ENCODE data around the gene ATPAF1. TPM values are rescaled to one million over a fixed set of nuclear protein-coding genes. Genes with fewer than 3 reads are reported as not detected.

Gene ATPAF1
- total and polyA plus RNA-seq, 9 of the 15 experiments (the other 6 are each of a cell fraction or from before 2014, with no cell fraction given) = 6.3 to 56.2 (median 27.4) TPM

DNA sequence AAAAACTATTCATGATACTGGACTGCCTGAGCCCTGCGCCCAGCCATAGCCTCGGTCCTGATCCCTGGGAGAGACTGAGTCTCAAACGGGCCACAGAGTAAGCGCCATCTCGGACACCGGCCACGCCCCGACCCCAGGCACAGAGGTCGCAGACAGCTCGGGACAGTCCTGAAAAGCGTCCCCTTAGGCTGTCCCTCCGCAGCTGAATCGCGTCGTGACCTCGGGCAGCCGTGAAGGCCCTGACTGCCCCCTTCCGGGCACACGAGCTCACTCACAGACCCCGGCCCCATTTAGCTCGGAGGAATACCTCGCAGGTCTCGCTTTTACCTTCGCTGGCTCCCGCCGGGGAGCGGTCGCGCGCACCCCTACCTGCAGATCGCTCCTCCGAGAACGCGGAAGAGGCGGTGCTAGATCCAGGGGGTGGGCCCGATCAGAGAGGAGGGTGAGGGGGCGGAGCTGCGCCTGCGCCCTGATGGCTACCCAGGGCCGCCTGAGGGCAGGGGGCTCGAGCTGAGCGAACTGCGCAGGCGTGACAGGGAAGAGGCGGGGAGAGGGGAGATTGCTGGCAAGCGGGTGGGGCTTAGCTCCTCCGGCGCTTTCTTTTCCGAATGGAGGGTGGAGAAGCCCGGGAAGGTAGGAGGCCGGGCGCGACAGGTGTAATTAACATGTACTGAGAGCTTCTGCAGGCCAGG, 64.2 kb downstream of the ATPAF1 start, which contains the start of gene MKNK1 (continued):
- TF ChIP-seq FOXJ2 (tag; IDR thresholded peaks at IDR 0.05) (no peak), ESRRA (IDR thresholded peaks at IDR 0.05; ENCODE audit: borderline replicate concordance, low read depth) (peak; percentile 83), CREM (IDR thresholded peaks at IDR 0.05; ENCODE audit: low read depth) (no peak), TEAD4 (IDR thresholded peaks at IDR 0.05; ENCODE audit: low read length) (no peak), TEAD4 (CRISPR knock-in tag; IDR thresholded peaks at IDR 0.05; ENCODE audit: borderline replicate concordance) (no peak), ZNF766 (CRISPR knock-in tag; conservative IDR thresholded peaks at IDR 0.05) (no peak), ZBTB43 (CRISPR knock-in tag; IDR thresholded peaks at IDR 0.05) (no peak; the same call in 1 of the 2 replicates), RREB1 (CRISPR knock-in tag; IDR thresholded peaks at IDR 0.05) (peak; percentile 63; the same call in 1 of the 2 replicates), GATAD2A (IDR thresholded peaks at IDR 0.05) (0 out of 2 replicates have a peak, but pooled peaks have one; percentile 28), MECOM (CRISPR knock-in tag; IDR thresholded peaks at IDR 0.05) (no peak), FIP1L1 (IDR thresholded peaks at IDR 0.05; ENCODE audit: low read depth, low read length, poor library complexity, severe bottlenecking) (no peak), NR1H2 (CRISPR knock-in tag; IDR thresholded peaks at IDR 0.05) (no peak), CBFA2T2 (conservative IDR thresholded peaks at IDR 0.05) (no peak), BRD4 (IDR thresholded peaks at IDR 0.05) (no peak), ZNF445 (CRISPR knock-in tag; IDR thresholded peaks at IDR 0.05; ENCODE audit: low read depth) (no peak), ZNF24 (IDR thresholded peaks at IDR 0.05) (no peak), GABPB2 (CRISPR knock-in tag; conservative IDR thresholded peaks at IDR 0.05) (no peak), FOXO4 (CRISPR knock-in tag; IDR thresholded peaks at IDR 0.05) (0 out of 2 replicates have a peak, but pooled peaks have one; percentile 33), CEBPB (tag; IDR thresholded peaks at IDR 0.05) (no peak)
- TF ChIP-seq, protein P1, sequence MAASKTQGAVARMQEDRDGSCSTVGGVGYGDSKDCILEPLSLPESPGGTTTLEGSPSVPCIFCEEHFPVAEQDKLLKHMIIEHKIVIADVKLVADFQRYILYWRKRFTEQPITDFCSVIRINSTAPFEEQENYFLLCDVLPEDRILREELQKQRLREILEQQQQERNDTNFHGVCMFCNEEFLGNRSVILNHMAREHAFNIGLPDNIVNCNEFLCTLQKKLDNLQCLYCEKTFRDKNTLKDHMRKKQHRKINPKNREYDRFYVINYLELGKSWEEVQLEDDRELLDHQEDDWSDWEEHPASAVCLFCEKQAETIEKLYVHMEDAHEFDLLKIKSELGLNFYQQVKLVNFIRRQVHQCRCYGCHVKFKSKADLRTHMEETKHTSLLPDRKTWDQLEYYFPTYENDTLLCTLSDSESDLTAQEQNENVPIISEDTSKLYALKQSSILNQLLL (CRISPR knock-in tag; IDR thresholded peaks at IDR 0.05; ENCODE audit: borderline replicate concordance) = no peak

Data from K562 (cell line).